H1 (cell line): ENCODE measurements around the gene SPPL3. TPM values are rescaled to one million over a fixed set of nuclear protein-coding genes. Genes with fewer than 3 reads are reported as not detected.

Experiments used
- BACH1 ChIP-seq: IDR thresholded peaks from 2 replicates; pipeline ENCODE4 v1.6.1; 2012; ENCODE audit warnings: low read length, improper control_type of control experiment
- EGR1 ChIP-seq: IDR thresholded peaks from 2 replicates; pipeline ENCODE4 v1.6.1; 2011; ENCODE audit warnings: low read depth, low read length, borderline replicate concordance
- HDAC2 ChIP-seq, 2 experiments: fragments of 300-600 bp in 1 of 2; sonication (generic) in 1 of 2; IDR thresholded peaks; 2 replicates each; pipeline ENCODE4 v1.6.1; 2011 to 2012; ENCODE audit warnings: low read depth in 2 of 2, low read length in 2 of 2, mild to moderate bottlenecking in 2 of 2, moderate library complexity in 2 of 2, borderline replicate concordance in 1 of 2, inconsistent platforms in 1 of 2
- HDAC6 ChIP-seq: IDR thresholded peaks from one replicate; pipeline ENCODE4 v1.7.1; 2012; ENCODE audit warnings: low read depth, mild to moderate bottlenecking, inconsistent platforms, low read length, moderate library complexity
- JUN ChIP-seq: IDR thresholded peaks from 2 replicates; pipeline ENCODE4 v1.6.1; 2011; ENCODE audit warnings: low read depth, mild to moderate bottlenecking, improper control_type of control experiment, low read length
- KDM1A ChIP-seq: fragments of 200-600, 300-600 bp; sonication (generic); IDR thresholded peaks from 2 replicates; pipeline ENCODE4 v1.7.1; 2016; ENCODE audit warnings: mild to moderate bottlenecking, low read length, borderline replicate concordance
- KDM5A ChIP-seq: fragments of 200-600 bp; IDR thresholded peaks from 2 replicates; pipeline ENCODE4 v1.7.1; 2012; ENCODE audit warnings: mild to moderate bottlenecking, low read length, inconsistent platforms, mixed read lengths
- NRF1 ChIP-seq: IDR thresholded peaks from 2 replicates; pipeline ENCODE4 v1.6.1; 2011; ENCODE audit warnings: mild to moderate bottlenecking, low read depth, low read length, improper control_type of control experiment
- PHF8 ChIP-seq: fragments of 200-600 bp; sonication (generic); conservative IDR thresholded peaks from 2 replicates; pipeline ENCODE4 v1.7.1; 2012; ENCODE audit warnings: low read depth, mild to moderate bottlenecking, inconsistent platforms, low read length, moderate library complexity
- RAD21 ChIP-seq, 2 experiments: IDR thresholded peaks in 1 of 2; conservative IDR thresholded peaks in 1 of 2; 2 replicates each; pipeline ENCODE4 v1.6.1; 2011; ENCODE audit warnings: low read depth in 2 of 2, low read length in 2 of 2, improper control_type of control experiment in 1 of 2, inconsistent platforms in 1 of 2, mild to moderate bottlenecking in 1 of 2, moderate library complexity in 1 of 2
- RBBP5 ChIP-seq: IDR thresholded peaks from 2 replicates; pipeline ENCODE4 v1.7.1; 2012; ENCODE audit warnings: low read depth, mild to moderate bottlenecking, inconsistent platforms, low read length, moderate library complexity, borderline replicate concordance
- RNF2 ChIP-seq: fragments of 200-900, 300-1000 bp; sonication (generic); IDR thresholded peaks from 2 replicates; pipeline ENCODE4 v1.7.1; 2016; ENCODE audit warnings: borderline replicate concordance, low read depth, mild to moderate bottlenecking, antibody characterized with exemption, low read length; ENCODE audit not compliant: poor library complexity, severe bottlenecking; ENCODE audit errors: missing control alignments
- SIRT6 ChIP-seq: IDR thresholded peaks from one replicate; pipeline ENCODE4 v1.7.1; 2012; ENCODE audit warnings: low read length, inconsistent platforms
- SIX5 ChIP-seq: IDR thresholded peaks from 2 replicates; pipeline ENCODE4 v1.6.1; 2011; ENCODE audit warnings: mild to moderate bottlenecking, low read depth, low read length
- TAF7 ChIP-seq: optimal IDR thresholded peaks from 2 replicates; pipeline ENCODE3; 2011; ENCODE audit warnings: low read depth, mild to moderate bottlenecking, inconsistent platforms, low read length, moderate library complexity, borderline replicate concordance
- TEAD4 ChIP-seq: IDR thresholded peaks from 2 replicates; pipeline ENCODE4 v1.6.1; 2012; ENCODE audit warnings: low read depth, low read length, inconsistent platforms, mixed read lengths
- YY1 ChIP-seq: IDR thresholded peaks from 2 replicates; pipeline ENCODE4 v1.6.1; 2011; ENCODE audit warnings: low read depth, mild to moderate bottlenecking, low read length
- polyA plus RNA-seq, 7 experiments: library from polyadenylated mRNA; depleted of rRNA in 3 of 7; stranded (reverse) in 5 of 7; unstranded in 2 of 7; fragments of >200 nt in 5 of 7; fragments of 200-250 nt in 2 of 7; gene quantifications; 1 replicate in 5 of 7; 2 replicates in 1 of 7; 4 replicates in 1 of 7; pipeline versions ENCODE4 v1.2.1 to v1.2.3, GENCODE V29; 2011 to 2013; ENCODE audit warnings: missing spikeins in 2 of 7, mixed read lengths in 2 of 7
- total RNA-seq: library from RNA; stranded (reverse); fragmentation: NEBNext Ultra II Directional; extraction: Animal tissue kit (Norgen Biotek cat#: 25700); gene quantifications from 2 replicates; pipeline ENCODE4 v1.2.1, GENCODE V29; 2021
- TF ChIP-seq, protein P1 (sequence below): IDR thresholded peaks from 2 replicates; pipeline ENCODE4 v1.6.1; 2012; ENCODE audit warnings: inconsistent platforms
- TF ChIP-seq, protein P2 (sequence below): IDR thresholded peaks from 2 replicates; pipeline ENCODE4 v1.6.1; 2012; ENCODE audit warnings: low read length, inconsistent platforms
- TF ChIP-seq, protein P3 (sequence below): IDR thresholded peaks from 2 replicates; pipeline ENCODE4 v1.6.1; 2012; ENCODE audit warnings: inconsistent platforms

Gene SPPL3
- total and polyA plus RNA-seq, 2 of the 8 experiments (the other 6 are each of a cell fraction or from before 2014, with no cell fraction given), result 27.3 to 48.4 TPM

DNA sequence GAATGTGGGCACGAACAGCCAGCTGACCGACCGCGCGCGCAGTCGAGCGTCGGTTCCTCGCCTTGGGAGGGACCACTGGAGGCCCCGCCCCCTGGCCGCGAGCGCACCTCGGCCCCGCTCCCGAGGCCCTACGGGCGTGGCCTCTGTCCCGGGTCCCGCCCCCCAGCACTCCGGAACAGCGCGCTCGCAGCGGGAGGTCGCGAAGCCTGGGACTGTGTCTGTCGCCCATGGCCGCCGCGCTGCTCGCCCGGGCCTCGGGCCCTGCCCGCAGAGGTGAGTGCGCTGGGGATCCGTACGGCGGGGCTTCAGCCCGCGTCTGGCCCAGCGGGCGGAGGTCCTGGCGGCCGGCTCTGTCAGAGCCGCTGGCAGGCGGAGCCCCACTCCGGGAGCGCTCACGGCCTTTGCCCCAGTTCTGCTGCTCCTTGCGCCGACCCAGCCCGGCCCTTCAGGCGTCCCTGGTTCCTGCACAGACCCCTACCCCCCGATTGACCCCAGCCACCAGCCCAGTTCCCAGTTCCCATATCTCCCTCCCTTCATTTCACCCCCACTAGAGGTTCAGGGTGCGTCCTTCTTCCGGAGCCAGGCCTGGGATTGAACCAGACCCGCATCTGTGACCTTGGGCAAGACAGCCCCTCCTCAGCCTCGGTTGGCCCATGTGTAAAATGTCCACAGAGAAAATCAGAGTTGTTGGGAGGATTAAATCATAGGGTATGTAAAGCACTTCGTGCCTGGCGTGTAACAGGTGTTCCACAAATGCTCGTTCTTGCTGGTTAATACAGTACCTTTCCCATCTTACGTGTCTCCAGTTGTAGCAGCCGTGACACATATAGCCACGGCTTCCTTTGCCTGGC lies 178.3 kb downstream of the SPPL3 start, which contains the start of gene ACADS (continued):
- TF ChIP-seq RAD21 (IDR thresholded peaks at IDR 0.05 in 1 of 2, conservative IDR thresholded peaks at IDR 0.05 in 1 of 2; ENCODE audit: low read depth in 2 of 2, low read length in 2 of 2) (peak in 1 of 2 experiments; percentile 11; a peak in 1 of 4 replicates), TAF7 (no peak), NRF1 (no peak), RBBP5 (peak; percentile 66; the same call in 1 of the 2 replicates), HDAC2 (IDR thresholded peaks at IDR 0.05; ENCODE audit: borderline replicate concordance in 1 of 2, low read depth in 2 of 2, low read length in 2 of 2) (no peak), YY1 (peak; percentile 88), RNF2 (no peak), BACH1 (no peak), PHF8 (peak; percentile 56), KDM5A (no peak), SIX5 (no peak), HDAC6 (no peak), EGR1 (no peak), JUN (no peak), SIRT6 (no peak), KDM1A (no peak), TEAD4 (no peak)
- TF ChIP-seq, protein P1, sequence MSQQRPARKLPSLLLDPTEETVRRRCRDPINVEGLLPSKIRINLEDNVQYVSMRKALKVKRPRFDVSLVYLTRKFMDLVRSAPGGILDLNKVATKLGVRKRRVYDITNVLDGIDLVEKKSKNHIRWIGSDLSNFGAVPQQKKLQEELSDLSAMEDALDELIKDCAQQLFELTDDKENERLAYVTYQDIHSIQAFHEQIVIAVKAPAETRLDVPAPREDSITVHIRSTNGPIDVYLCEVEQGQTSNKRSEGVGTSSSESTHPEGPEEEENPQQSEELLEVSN, result no peak
- TF ChIP-seq, protein P2, sequence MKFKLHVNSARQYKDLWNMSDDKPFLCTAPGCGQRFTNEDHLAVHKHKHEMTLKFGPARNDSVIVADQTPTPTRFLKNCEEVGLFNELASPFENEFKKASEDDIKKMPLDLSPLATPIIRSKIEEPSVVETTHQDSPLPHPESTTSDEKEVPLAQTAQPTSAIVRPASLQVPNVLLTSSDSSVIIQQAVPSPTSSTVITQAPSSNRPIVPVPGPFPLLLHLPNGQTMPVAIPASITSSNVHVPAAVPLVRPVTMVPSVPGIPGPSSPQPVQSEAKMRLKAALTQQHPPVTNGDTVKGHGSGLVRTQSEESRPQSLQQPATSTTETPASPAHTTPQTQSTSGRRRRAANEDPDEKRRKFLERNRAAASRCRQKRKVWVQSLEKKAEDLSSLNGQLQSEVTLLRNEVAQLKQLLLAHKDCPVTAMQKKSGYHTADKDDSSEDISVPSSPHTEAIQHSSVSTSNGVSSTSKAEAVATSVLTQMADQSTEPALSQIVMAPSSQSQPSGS, result no peak
- TF ChIP-seq, protein P3, sequence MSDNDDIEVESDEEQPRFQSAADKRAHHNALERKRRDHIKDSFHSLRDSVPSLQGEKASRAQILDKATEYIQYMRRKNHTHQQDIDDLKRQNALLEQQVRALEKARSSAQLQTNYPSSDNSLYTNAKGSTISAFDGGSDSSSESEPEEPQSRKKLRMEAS, result peak; percentile 44; the same call in 1 of the 2 replicates
